GM23338 (cell line): ENCODE results near the gene SLC9C2. TPM values are rescaled to one million over a fixed set of nuclear protein-coding genes. Genes with fewer than 3 reads are reported as not detected.

ENCODE experiments used
- ATAC-seq: fragments of 200-7000 bp; cut with Tn5 transposase; 3 replicates; pipeline ENCODE4 v1.9.1; 2020
- DNase-seq: peaks from one replicate; pipeline ENCODE4 v3.0.0-alpha.2; 2015; ENCODE audit warnings: low spot score
- H2AFZ ChIP-seq: fragments of 200-600 bp; sonication (generic); 2 replicates; pipeline ENCODE4 v1.8.0; 2016; ENCODE audit warnings: antibody characterized with exemption, mild to moderate bottlenecking, moderate library complexity
- H3F3A ChIP-seq: fragments of 200-600 bp; sonication (generic); replicated peaks from 2 replicates; pipeline ENCODE4 v1.8.0; 2017; ENCODE audit warnings: antibody characterized with exemption, mixed run types, low read depth
- H3K27ac ChIP-seq: fragments of 200-600 bp; sonication (generic); 2 replicates; pipeline ENCODE4 v1.6.1; 2016; ENCODE audit warnings: low read depth
- H3K27me3 ChIP-seq: fragments of 200-600 bp; sonication (generic); 2 replicates; pipeline ENCODE4 v1.8.0; 2016; ENCODE audit warnings: mild to moderate bottlenecking, mixed run types, moderate library complexity; ENCODE audit not compliant: insufficient read depth
- H3K36me3 ChIP-seq: fragments of 200-600 bp; sonication (generic); 2 replicates; pipeline ENCODE4 v1.8.0; 2016; ENCODE audit warnings: mild to moderate bottlenecking; ENCODE audit not compliant: insufficient read depth
- H3K4me1 ChIP-seq: fragments of 200-600 bp; sonication (generic); 2 replicates; pipeline ENCODE4 v1.8.0; 2016; ENCODE audit warnings: mild to moderate bottlenecking, moderate library complexity; ENCODE audit not compliant: insufficient read depth
- H3K4me2 ChIP-seq: fragments of 200-600 bp; sonication (generic); 2 replicates; pipeline ENCODE4 v1.7.1; 2017; ENCODE audit warnings: mixed run types
- H3K4me3 ChIP-seq: fragments of 200-600 bp; sonication (generic); 2 replicates; pipeline ENCODE4 v1.6.1; 2016; ENCODE audit warnings: mixed run types
- H3K79me2 ChIP-seq: fragments of 200-600 bp; sonication (generic); replicated peaks from 2 replicates; pipeline ENCODE4 v1.8.0; 2017; ENCODE audit warnings: mild to moderate bottlenecking; ENCODE audit not compliant: insufficient read depth
- H3K9me2 ChIP-seq: fragments of 200-600 bp; sonication (generic); 2 replicates; pipeline ENCODE4 v1.8.0; 2017; ENCODE audit not compliant: insufficient read depth
- H4K20me1 ChIP-seq: fragments of 200-600 bp; sonication (generic); replicated peaks from 2 replicates; pipeline ENCODE4 v1.8.0; 2017; ENCODE audit warnings: mild to moderate bottlenecking; ENCODE audit not compliant: insufficient read depth
- H3K27ac Mint-ChIP-seq: 2 replicates; pipeline ENCODE4 v1.8.0; 2020; ENCODE audit warnings: inconsistent platforms, mild to moderate bottlenecking, moderate library complexity, mixed read lengths
- H3K27me3 Mint-ChIP-seq: 3 replicates; pipeline ENCODE4 v1.8.0; 2022; ENCODE audit warnings: low read depth, mild to moderate bottlenecking, moderate library complexity, mixed read lengths, inconsistent platforms; ENCODE audit not compliant: insufficient read depth, poor library complexity
- H3K36me3 Mint-ChIP-seq: 3 replicates; pipeline ENCODE4 v1.8.0; 2021; ENCODE audit warnings: low read depth, mild to moderate bottlenecking, inconsistent platforms, moderate library complexity, mixed read lengths
- H3K4me1 Mint-ChIP-seq: 3 replicates; pipeline ENCODE4 v1.8.0; 2020; ENCODE audit warnings: mild to moderate bottlenecking, inconsistent platforms, mixed read lengths
- H3K4me3 Mint-ChIP-seq: 3 replicates; pipeline ENCODE4 v1.8.0; 2021; ENCODE audit warnings: moderate library complexity, mild to moderate bottlenecking, inconsistent platforms, mixed read lengths
- H3K9me3 Mint-ChIP-seq: 3 replicates; pipeline ENCODE4 v1.8.0; 2020; ENCODE audit warnings: moderate library complexity, mild to moderate bottlenecking, inconsistent platforms, mixed read lengths
- EZH2 ChIP-seq: fragments of 200-600 bp; sonication (generic); IDR thresholded peaks from one replicate; pipeline ENCODE4 v1.8.0; 2017; ENCODE audit warnings: antibody characterized with exemption, mild to moderate bottlenecking, low read depth; ENCODE audit not compliant: unreplicated experiment
- EZH2phosphoT487 ChIP-seq: fragments of 200-600 bp; sonication (generic); IDR thresholded peaks from one replicate; pipeline ENCODE4 v1.8.1; 2018; ENCODE audit warnings: antibody characterized with exemption; ENCODE audit not compliant: unreplicated experiment
- JUNB ChIP-seq: IDR thresholded peaks from one replicate; pipeline ENCODE4 v1.6.1; 2016; ENCODE audit warnings: antibody characterized with exemption; ENCODE audit not compliant: unreplicated experiment
- NANOG ChIP-seq: IDR thresholded peaks from 2 replicates; pipeline ENCODE4 v1.6.1; 2016; ENCODE audit warnings: antibody characterized with exemption, borderline replicate concordance
- POLR2AphosphoS5 ChIP-seq: IDR thresholded peaks from 2 replicates; pipeline ENCODE4 v1.6.1; 2016; ENCODE audit warnings: antibody characterized with exemption, low read depth
- STAT1 ChIP-seq: IDR thresholded peaks from one replicate; pipeline ENCODE4 v1.6.1; 2016; ENCODE audit warnings: antibody characterized with exemption; ENCODE audit not compliant: unreplicated experiment
- ZNF114 ChIP-seq: fragments of 250-450 bp; sonication (Bioruptor Pico); IDR thresholded peaks from 2 replicates; pipeline ENCODE4 v1.5.0; 2020; ENCODE audit warnings: mild to moderate bottlenecking, moderate library complexity
- ZNF331 ChIP-seq: fragments of 250-450 bp; sonication (Bioruptor Pico); IDR thresholded peaks from 2 replicates; pipeline ENCODE4 v1.5.0; 2020; ENCODE audit warnings: low read depth, mild to moderate bottlenecking, moderate library complexity
- polyA plus RNA-seq: library from polyadenylated mRNA; unstranded; fragments of >200 nt; fragmentation: Nextera tagmentation; extraction: Ambion mirVana; gene quantifications from 2 replicates; pipeline ENCODE4 v1.2.1, GENCODE V29; 2016
- total RNA-seq: library from RNA; depleted of rRNA; stranded (reverse); fragments of >200 nt; shearing (Covaris generic); gene quantifications from 2 replicates; pipeline ENCODE4 v1.2.3, GENCODE V29; 2014
- TF ChIP-seq, protein P1 (sequence below): IDR thresholded peaks from 2 replicates; pipeline ENCODE4 v1.6.1; 2016; ENCODE audit warnings: antibody characterized with exemption
- TF ChIP-seq, protein P2 (sequence below): IDR thresholded peaks from one replicate; pipeline ENCODE4 v1.6.1; 2018; ENCODE audit warnings: antibody characterized with exemption; ENCODE audit not compliant: unreplicated experiment
- TF ChIP-seq, protein P3 (sequence below), 2 experiments: fragments of 200-600 bp in 1 of 2; sonication (generic) in 1 of 2; conservative IDR thresholded peaks; 2 replicates each; pipeline versions ENCODE4 v1.5.1 to v1.6.1; 2016 to 2017; ENCODE audit warnings: antibody characterized with exemption in 2 of 2, low read depth in 2 of 2, mild to moderate bottlenecking in 2 of 2, moderate library complexity in 1 of 2

Gene SLC9C2
- total and polyA plus RNA-seq, 2 experiments from 2014 or later: not detected

DNA sequence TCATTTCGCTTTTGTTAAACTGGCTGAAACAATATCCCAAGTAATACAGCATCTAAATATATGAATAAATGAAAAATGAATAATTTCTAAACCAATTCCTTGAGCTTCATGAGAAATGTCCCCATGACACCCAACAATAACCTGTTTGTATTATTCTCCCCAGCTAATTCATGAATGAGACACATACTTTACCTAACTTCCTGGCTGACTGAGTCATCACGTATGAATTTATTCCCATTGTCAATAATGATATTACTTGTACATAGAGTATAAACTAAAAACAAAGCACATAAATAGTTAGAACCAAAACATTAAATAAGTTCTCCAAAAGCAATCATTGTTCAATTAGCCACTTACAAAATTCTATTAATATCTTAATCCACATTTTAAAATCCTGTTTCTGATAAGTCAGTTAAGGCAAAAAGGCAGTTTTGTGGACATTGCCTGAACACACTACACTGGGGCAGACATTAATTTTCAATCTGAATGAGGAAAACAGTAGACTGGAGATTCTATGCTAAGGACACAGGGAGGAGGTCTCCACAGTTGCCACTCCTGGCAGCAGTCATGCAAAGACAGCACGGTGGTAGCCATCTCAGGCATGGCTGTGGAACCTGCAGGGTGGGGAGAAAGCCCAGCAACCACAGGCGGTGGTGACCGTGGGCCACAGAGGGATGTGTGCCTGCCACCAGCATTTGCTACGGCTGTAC is 48.2 kb downstream of the SLC9C2 start:
- no peak for ATAC-seq
- no peaks in the 10 kb centered on the region for H3K36me3 ChIP-seq
- H3K36me3 Mint-ChIP-seq: no peaks in the 10 kb centered on the region
- no peak overlapping the region for H3K4me3 Mint-ChIP-seq
- no peaks in the 10 kb centered on the region for H3K79me2 ChIP-seq
- TF ChIP-seq, protein P1, sequence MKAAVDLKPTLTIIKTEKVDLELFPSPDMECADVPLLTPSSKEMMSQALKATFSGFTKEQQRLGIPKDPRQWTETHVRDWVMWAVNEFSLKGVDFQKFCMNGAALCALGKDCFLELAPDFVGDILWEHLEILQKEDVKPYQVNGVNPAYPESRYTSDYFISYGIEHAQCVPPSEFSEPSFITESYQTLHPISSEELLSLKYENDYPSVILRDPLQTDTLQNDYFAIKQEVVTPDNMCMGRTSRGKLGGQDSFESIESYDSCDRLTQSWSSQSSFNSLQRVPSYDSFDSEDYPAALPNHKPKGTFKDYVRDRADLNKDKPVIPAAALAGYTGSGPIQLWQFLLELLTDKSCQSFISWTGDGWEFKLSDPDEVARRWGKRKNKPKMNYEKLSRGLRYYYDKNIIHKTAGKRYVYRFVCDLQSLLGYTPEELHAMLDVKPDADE: no peak
- TF ChIP-seq POLR2AphosphoS5 (no peak), ZNF114 (CRISPR knock-in tag) (no peak), STAT1 (no peak)
- TF ChIP-seq, protein P2, sequence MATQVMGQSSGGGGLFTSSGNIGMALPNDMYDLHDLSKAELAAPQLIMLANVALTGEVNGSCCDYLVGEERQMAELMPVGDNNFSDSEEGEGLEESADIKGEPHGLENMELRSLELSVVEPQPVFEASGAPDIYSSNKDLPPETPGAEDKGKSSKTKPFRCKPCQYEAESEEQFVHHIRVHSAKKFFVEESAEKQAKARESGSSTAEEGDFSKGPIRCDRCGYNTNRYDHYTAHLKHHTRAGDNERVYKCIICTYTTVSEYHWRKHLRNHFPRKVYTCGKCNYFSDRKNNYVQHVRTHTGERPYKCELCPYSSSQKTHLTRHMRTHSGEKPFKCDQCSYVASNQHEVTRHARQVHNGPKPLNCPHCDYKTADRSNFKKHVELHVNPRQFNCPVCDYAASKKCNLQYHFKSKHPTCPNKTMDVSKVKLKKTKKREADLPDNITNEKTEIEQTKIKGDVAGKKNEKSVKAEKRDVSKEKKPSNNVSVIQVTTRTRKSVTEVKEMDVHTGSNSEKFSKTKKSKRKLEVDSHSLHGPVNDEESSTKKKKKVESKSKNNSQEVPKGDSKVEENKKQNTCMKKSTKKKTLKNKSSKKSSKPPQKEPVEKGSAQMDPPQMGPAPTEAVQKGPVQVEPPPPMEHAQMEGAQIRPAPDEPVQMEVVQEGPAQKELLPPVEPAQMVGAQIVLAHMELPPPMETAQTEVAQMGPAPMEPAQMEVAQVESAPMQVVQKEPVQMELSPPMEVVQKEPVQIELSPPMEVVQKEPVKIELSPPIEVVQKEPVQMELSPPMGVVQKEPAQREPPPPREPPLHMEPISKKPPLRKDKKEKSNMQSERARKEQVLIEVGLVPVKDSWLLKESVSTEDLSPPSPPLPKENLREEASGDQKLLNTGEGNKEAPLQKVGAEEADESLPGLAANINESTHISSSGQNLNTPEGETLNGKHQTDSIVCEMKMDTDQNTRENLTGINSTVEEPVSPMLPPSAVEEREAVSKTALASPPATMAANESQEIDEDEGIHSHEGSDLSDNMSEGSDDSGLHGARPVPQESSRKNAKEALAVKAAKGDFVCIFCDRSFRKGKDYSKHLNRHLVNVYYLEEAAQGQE: no peak
- no peaks in the 10 kb centered on the region for H3K27me3 Mint-ChIP-seq
- no peaks in the 10 kb centered on the region for H3F3A ChIP-seq
- H3K9me2 ChIP-seq: no peaks in the 10 kb centered on the region
- 0 out of 3 replicates have a peak, but pooled peaks cover 3% of the 10 kb centered on the region for H3K4me1 Mint-ChIP-seq
- H3K27ac Mint-ChIP-seq: no peak overlapping the region
- no peak overlapping the region for H3K4me2 ChIP-seq
- no peak for DNase-seq
- H3K4me3 ChIP-seq: no peak overlapping the region
- no peaks in the 10 kb centered on the region for H3K9me3 Mint-ChIP-seq
- H4K20me1 ChIP-seq: no peaks in the 10 kb centered on the region
- H2AFZ ChIP-seq: peak overlapping the region; percentile 74
- H3K4me1 ChIP-seq: no peaks in the 10 kb centered on the region
- H3K27ac ChIP-seq: no peak overlapping the region
- H3K27me3 ChIP-seq: no peaks in the 10 kb centered on the region

DNA sequence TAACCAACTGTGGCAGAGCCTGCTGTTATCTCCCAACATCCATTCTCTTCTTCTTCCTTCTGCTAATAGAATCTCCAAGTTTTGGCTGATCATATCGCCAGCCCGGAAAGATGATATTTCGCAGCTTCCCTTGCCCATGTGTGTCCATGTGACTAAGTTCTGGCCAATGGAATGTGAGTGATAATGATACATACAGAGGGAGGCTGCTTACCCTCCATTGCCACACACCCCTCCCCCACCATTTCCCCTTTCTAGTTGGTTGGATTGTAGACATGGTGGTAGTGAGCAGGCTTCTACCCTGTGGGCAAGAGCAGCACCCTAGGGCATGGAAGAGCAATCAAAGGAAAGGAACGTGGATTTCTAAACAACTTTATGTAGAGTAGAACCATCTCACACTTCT is 48.8 kb downstream of the SLC9C2 start:
- no peaks in the 10 kb centered on the region for H3K9me3 Mint-ChIP-seq
- H3K79me2 ChIP-seq: no peaks in the 10 kb centered on the region
- no peaks in the 10 kb centered on the region for H3K36me3 Mint-ChIP-seq
- no peaks in the 10 kb centered on the region for H4K20me1 ChIP-seq
- H3K4me1 ChIP-seq: peaks cover 2% of the 10 kb centered on the region; the same call in 1 of the 2 replicates
- no peak overlapping the region for H3K4me3 ChIP-seq
- no peak for DNase-seq
- H3K27ac ChIP-seq: no peak overlapping the region
- no peaks in the 10 kb centered on the region for H3K27me3 ChIP-seq
- TF ChIP-seq EZH2: no peak
- no peak for TF ChIP-seq NANOG
- TF ChIP-seq EZH2phosphoT487: no peak
- TF ChIP-seq JUNB: no peak
- TF ChIP-seq, protein P2: no peak
- TF ChIP-seq ZNF331 (CRISPR knock-in tag): no peak
- TF ChIP-seq, protein P3, sequence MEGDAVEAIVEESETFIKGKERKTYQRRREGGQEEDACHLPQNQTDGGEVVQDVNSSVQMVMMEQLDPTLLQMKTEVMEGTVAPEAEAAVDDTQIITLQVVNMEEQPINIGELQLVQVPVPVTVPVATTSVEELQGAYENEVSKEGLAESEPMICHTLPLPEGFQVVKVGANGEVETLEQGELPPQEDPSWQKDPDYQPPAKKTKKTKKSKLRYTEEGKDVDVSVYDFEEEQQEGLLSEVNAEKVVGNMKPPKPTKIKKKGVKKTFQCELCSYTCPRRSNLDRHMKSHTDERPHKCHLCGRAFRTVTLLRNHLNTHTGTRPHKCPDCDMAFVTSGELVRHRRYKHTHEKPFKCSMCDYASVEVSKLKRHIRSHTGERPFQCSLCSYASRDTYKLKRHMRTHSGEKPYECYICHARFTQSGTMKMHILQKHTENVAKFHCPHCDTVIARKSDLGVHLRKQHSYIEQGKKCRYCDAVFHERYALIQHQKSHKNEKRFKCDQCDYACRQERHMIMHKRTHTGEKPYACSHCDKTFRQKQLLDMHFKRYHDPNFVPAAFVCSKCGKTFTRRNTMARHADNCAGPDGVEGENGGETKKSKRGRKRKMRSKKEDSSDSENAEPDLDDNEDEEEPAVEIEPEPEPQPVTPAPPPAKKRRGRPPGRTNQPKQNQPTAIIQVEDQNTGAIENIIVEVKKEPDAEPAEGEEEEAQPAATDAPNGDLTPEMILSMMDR (conservative IDR thresholded peaks at IDR 0.05; ENCODE audit: low read depth in 2 of 2): no peak
- ATAC-seq: no peak
- no peaks in the 10 kb centered on the region for H3K36me3 ChIP-seq
- H3K4me3 Mint-ChIP-seq: no peak overlapping the region
- H3K9me2 ChIP-seq: no peaks in the 10 kb centered on the region
- no peaks in the 10 kb centered on the region for H3F3A ChIP-seq
- no peak overlapping the region for H3K27ac Mint-ChIP-seq
- H2AFZ ChIP-seq: peak overlapping the region; percentile 67
- H3K4me1 Mint-ChIP-seq: 0 out of 3 replicates have a peak, but pooled peaks cover 3% of the 10 kb centered on the region
- no peaks in the 10 kb centered on the region for H3K27me3 Mint-ChIP-seq
- H3K4me2 ChIP-seq: no peak overlapping the region
